HG03045 (cell line): ENCODE results near the gene SMC5.
"Not testable (repeated sequence)": the region's sequence is repeated elsewhere in the genome, so short reads cannot be mapped to it uniquely, and the experiment has no call there.

Source experiments
- ATAC-seq: cut with Tn5 transposase; IDR thresholded peaks from one replicate; pipeline ENCODE4 v1.9.1; 2021; ENCODE audit warnings: mild to moderate bottlenecking, moderate library complexity; ENCODE audit not compliant: unreplicated experiment

Gene SMC5

DNA sequence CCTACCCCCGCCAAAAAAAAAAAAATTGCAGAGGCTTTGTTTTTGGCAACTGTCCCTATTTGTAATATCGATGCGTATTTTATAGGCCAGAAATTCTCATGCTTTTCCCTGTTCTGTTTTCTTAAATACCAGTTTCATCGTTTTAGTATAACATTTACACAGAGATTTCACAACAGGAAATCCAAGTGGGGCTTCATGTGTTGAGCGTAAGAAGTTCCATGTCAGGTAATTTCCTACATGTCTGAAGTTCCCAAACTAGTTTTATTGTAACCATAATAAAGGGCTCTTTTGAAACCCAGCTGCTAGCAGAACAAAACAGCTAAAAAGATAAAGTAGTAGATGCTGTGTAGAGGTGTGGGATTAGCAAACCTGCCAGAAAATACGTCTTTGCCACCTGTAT is 4.2 kb downstream of the SMC5 start:
- no peak for ATAC-seq

GRCh38 chr9:70263421-70263820 is 4.6 kb downstream of the SMC5 start:
- ATAC-seq, result no peak

- ATAC-seq, result no peak
Observed at GRCh38 chr9:70278305-70278704, 19.5 kb downstream of the SMC5 start.

DNA sequence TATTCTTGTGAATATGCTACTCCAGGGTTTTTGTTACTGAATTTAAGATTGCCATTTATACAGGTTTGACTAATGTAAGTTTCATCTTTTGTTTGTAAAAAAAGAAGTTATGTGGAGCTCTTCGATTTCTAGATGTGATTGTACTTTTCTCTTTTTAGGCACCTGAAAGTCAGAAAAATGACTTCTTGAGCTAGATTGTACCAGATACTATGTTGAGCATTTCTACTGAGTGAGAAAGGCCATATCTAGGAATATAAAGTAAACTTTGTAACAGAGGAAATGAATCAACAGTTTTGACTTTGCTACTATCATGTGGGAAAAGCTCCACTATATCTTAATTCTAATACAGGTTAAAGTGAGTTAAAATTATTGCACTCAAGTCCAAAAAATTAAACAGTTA is 25.1 kb downstream of the SMC5 start:
- ATAC-seq, result no peak

DNA sequence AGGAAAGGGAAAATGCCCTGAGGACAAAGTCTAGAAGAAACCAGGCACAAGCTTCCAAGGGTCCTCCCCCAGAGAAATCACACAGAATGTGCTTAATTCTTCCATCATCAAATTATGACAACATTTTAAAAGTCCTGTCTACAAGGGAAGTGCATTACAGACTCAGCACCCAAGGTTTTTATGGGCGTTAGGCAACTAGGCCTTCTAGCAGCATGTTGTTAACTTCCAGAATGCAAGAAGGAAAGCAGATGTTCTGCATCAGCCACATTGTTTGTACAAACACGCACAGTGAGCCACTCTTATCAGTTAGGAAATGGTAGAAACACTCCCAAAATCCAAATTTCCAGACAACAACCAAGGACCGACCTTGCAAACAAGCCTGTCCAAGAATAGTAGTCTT is 26.5 kb downstream of the SMC5 start:
- no peak for ATAC-seq

GRCh38 chr9:70285981-70286598 is 27.3 kb downstream of the SMC5 start:
- ATAC-seq, result no peak

- ATAC-seq, result no peak
Observed at GRCh38 chr9:70290626-70291025, 31.8 kb downstream of the SMC5 start.

DNA sequence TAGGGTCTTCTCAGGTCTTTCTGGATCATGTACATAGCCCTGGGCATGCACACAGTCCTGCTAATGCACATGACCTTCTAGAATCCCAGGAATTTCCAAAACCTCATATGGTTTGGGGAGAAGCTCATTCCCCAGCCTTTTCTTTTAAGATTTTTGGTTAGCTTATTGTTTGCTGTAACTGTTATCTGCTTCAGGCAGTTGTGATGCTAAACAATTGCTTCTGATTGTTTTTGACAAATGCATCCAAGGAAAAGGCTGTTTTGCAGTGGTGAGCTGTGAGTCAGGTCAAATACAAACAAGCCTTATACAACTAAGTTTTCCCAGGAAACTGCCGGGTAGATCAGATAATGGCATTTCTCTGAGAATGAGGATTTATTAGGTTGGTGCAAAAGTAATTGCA is 32.7 kb downstream of the SMC5 start:
- no peak for ATAC-seq

DNA sequence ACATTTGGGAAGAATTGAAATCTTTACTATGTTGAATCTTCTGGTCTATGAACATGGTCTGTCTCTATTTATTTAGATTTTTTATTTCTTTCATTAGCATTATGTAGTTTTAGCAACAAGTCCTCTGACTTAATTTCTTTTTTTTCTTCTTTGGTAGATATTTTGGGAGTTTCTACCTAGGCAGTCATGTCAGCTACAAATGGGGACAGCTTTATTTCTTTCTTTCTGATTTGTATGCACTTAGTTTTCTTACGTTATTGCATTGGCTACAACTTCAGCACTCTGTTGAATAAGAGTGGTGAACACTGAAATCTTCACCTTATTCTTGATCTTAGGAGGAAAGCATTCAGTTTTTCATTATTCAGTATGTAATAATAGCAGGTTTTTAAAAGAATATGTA is 33.5 kb downstream of the SMC5 start:
- no peak for ATAC-seq

GRCh38 chr9:70293214-70293613 is 34.4 kb downstream of the SMC5 start:
- ATAC-seq, result no peak

- ATAC-seq, result no peak
Observed at GRCh38 chr9:70297141-70297540, 38.4 kb downstream of the SMC5 start.

DNA sequence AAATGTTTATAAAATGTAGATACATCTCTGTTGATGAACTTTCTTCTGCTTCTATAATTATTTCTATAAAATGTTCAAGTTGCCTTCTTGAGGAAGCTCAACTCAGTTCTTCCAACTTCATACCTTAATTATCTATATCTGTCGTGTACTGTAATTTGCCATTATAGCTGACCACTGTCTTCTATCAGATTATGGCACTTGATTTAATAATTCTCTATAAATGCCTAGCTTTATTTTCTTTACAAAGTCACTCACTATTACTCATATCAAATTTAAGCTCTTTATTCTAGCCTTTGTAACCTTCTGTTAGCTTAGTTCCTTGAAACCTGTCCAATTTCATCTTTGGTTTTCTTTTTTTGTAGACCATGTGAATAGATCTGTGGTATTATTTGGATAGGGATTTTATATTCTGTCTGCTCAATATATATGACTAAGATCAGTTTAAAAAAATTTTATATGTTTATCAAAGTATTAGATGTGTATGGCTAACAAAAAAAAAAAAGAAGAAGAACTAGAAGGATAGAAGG is 39.5 kb downstream of the SMC5 start:
- no peak for ATAC-seq

DNA sequence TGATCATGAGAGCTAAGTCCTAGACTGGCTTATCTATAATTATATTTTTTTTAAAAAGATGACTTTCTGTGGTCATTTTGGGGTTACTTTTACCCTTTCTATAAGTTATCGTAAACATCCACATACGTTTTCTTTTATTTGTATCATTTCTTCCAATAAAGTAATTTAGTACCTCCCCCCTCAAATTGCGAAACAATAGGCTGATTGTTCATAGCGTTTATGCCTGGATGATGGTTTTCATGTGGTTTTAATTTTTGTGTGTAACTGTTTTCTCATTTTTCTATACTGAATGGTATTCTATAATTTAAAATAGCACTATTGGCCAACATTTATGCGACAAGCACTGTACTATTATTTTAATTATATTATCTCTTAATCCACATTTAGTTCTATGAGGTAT is 44.5 kb downstream of the SMC5 start:
- no peak for ATAC-seq

GRCh38 chr9:70304810-70305209 is 46.0 kb downstream of the SMC5 start:
- no peak for ATAC-seq

DNA sequence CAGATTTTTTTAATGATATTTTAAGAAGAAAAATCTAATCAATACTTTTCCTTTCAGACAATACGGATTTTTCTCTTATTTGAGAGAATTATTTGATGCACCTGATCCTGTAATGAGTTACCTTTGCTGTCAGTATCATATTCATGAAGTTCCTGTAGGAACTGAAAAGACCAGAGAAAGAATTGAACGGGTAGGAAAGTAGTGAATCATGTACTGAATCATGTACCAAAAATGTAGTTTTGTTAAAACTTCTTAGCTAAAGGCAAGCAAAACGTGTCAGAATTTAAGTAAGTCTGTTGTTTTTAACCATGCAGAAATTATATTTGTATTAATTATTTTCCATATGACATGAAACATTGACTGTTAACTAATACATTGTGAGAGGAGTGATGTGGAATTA is 56.6 kb downstream of the SMC5 start:
- no peak for ATAC-seq

- no peak for ATAC-seq
Observed at GRCh38 chr9:70318002-70318401, 59.2 kb downstream of the SMC5 start.

DNA sequence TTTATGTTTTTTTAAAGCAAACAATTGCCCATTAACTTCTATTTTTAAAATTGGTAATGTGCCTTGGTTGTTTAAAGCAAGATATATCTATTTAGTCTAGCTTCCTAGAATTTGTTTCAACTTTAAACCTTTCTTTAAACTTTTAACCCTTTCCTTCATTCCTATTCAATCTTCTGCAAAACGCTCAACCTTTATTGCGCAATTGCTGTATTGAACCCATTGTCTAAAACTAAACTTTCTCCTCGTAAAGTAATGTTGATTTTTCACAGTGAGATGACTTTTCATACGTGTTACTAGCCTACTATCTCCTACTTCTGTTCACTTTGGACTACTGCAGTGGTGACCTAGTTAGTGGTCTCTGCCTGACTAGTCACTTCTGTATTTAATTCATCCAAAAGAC is 63.3 kb downstream of the SMC5 start:
- ATAC-seq, result no peak

DNA sequence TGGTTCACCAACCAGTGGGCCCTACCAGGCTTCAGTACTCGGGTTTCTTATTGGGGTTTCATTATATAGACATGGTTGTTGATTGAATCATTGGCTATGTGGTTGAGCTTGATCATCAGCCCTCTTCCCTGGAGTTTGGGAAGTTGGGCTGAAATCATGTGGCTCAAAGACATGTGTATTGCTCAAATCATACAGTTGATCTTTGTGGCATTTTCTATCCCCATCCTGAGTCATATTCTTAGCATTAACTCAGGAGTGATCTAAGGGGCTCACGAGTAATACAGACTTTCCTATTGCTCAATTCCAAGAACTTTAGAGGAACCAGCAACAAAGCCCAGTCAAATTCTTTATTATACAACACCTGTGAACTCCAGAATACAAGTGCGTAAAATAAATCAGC is 66.2 kb downstream of the SMC5 start:
- no peak for ATAC-seq

GRCh38 chr9:70328625-70329024 is 69.8 kb downstream of the SMC5 start:
- not testable (repeated sequence) for ATAC-seq

- no peak for ATAC-seq
Observed at GRCh38 chr9:70340572-70340971, 81.8 kb downstream of the SMC5 start.

- no peak for ATAC-seq
Observed at GRCh38 chr9:70347046-70347445, 88.3 kb downstream of the SMC5 start.

- ATAC-seq, result no peak
Observed at GRCh38 chr9:70352356-70352755, 93.6 kb downstream of the SMC5 start.

DNA sequence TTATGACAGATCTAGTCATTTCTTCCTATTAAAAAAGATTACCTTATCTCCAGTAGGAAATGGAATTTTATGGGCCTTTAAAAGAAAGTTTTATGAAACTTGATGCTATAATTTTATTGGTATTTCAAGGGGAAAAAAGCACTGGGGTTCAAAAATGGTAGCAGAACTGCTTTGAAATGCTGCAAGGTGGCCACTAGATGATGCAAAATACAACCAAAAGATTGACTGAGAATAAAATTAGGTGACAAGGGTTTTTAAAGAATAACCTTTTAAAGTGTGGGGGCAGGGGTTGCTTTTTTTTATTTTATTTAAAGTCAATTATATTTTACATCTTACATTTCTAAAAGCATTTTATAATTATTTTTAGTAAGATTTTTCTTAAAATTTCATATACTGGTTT is 94.0 kb downstream of the SMC5 start:
- no peak for ATAC-seq
